ENCODE results near the gene DNAJC17. TPM values are rescaled to one million over a fixed set of nuclear protein-coding genes. Genes with fewer than 3 reads are reported as not detected.

The DNAJC17 gene
- total RNA-seq, 1 experiment from 2014 or later = 36.1 TPM

- no peaks in the 10 kb centered on the region for H3K9me2 ChIP-seq (ENCODE audit: insufficient read depth)
- H3K27me3 ChIP-seq (ENCODE audit: insufficient read depth, low read length) = no peaks in the 10 kb centered on the region
- peak overlapping the region; percentile 99 for H3K4me2 ChIP-seq (ENCODE audit: low read length)
- ChIA-PET POLR2A (interaction anchor here (0.9 to 2.4 kb wide), 4 partner anchors 8 to 59 kb away, joined by 3 to 13 read pairs (median 4); no protein-coding TSS in a partner anchor), RAD21 (ENCODE audit: low non-redundant PET in 1 of 2, low total read pairs in 2 of 2, uncharacterized antibody in 2 of 2, unreplicated experiment in 2 of 2) (interaction anchor here in 1 of 2 experiments (1.0 kb wide), 1 partner anchor 47 kb away, joined by 3 read pairs; no protein-coding TSS in a partner anchor), CTCF (interaction anchor here (0.6 to 5.2 kb wide), 6 partner anchors 11 to 83 kb away, joined by 3 to 61 read pairs (median 4); partner anchors contain the start of gene VPS18)
- intact Hi-C loops (cut with micrococcal nuclease) = loop anchor here (1.0 kb wide), 1 partner anchor 27 kb away; the partner anchor contains the start of gene RHOV
- peaks cover 34 to 45% of the 10 kb centered on the region in 2 experiments for H3K4me1 ChIP-seq (ENCODE audit: control insufficient read depth in 1 of 2, insufficient read depth in 2 of 2, low read length in 2 of 2)
- peak overlapping the region; percentile 6 to 95; a peak in 3 of 4 replicates for H3K4me3 ChIP-seq (replicated peaks in 1 of 2; ENCODE audit: low read depth in 1 of 2, low read length in 2 of 2)
- peak overlapping the region; percentile 77; the same call in 1 of the 2 replicates for H3K9ac ChIP-seq (ENCODE audit: low read length)
- ATAC-seq = peak; percentile 46
- no peak for DNase-seq (ENCODE audit: low read depth, low spot score)
- H3K36me3 ChIP-seq (ENCODE audit: control insufficient read depth in 1 of 2, insufficient read depth in 2 of 2, low read length in 2 of 2) = peaks cover 5 to 13% of the 10 kb centered on the region in 2 experiments; a peak in 3 of 4 replicates
- H2AFZ ChIP-seq (ENCODE audit: low read depth, low read length, poor library complexity, severe bottlenecking) = no peak overlapping the region
- no peaks in the 10 kb centered on the region; the same call in 1 of the 2 replicates for H4K20me1 ChIP-seq (ENCODE audit: insufficient read depth)
- H3K27ac ChIP-seq (ENCODE audit: low read depth, low read length) = peak overlapping the region; percentile 93
- peaks cover 77% of the 10 kb centered on the region for H3K79me2 ChIP-seq (ENCODE audit: insufficient read depth, low read length)
- H3K9me3 ChIP-seq (ENCODE audit: control insufficient read depth in 1 of 2, insufficient read depth in 1 of 2, low read depth in 1 of 2, low read length in 2 of 2) = no peaks in the 10 kb centered on the region
- no TSS peak for BruUV-seq (replicated peaks)
- TF ChIP-seq EZH2phosphoT487 (IDR thresholded peaks at IDR 0.05; ENCODE audit: borderline replicate concordance) = no peak
- 0 out of 2 replicates have a peak, but pooled peaks have one; percentile 15 for TF ChIP-seq POLR2AphosphoS5 (IDR thresholded peaks at IDR 0.05; ENCODE audit: low read depth, low read length)
Observed at GRCh38 chr15:40847223-40847961, 40.1 kb upstream of the DNAJC17 start.

GRCh38 chr15:40846841-40847222 lies 39.6 kb upstream of the DNAJC17 start:
- Histone ChIP-seq H3K9ac (ENCODE audit: low read length) (peak overlapping the region; percentile 77), H2AFZ (ENCODE audit: low read depth, low read length, poor library complexity, severe bottlenecking) (no peak overlapping the region), H3K4me2 (ENCODE audit: low read length) (peak overlapping the region; percentile 99), H3K27ac (ENCODE audit: low read depth, low read length) (peak overlapping the region; percentile 93), H3K79me2 (ENCODE audit: insufficient read depth, low read length) (peaks cover 72% of the 10 kb centered on the region), H4K20me1 (ENCODE audit: insufficient read depth) (no peaks in the 10 kb centered on the region; the same call in 1 of the 2 replicates), H3K9me2 (ENCODE audit: insufficient read depth) (no peaks in the 10 kb centered on the region), H3K4me1 (ENCODE audit: control insufficient read depth in 1 of 2, insufficient read depth in 2 of 2, low read length in 2 of 2) (peaks cover 34 to 45% of the 10 kb centered on the region in 2 experiments), H3K36me3 (ENCODE audit: control insufficient read depth in 1 of 2, insufficient read depth in 2 of 2, low read length in 2 of 2) (peaks cover 5 to 16% of the 10 kb centered on the region in 2 experiments; a peak in 3 of 4 replicates), H3K27me3 (ENCODE audit: insufficient read depth, low read length) (no peaks in the 10 kb centered on the region), H3K4me3 (replicated peaks in 1 of 2; ENCODE audit: low read depth in 1 of 2, low read length in 2 of 2) (peak overlapping the region; percentile 6 to 95; a peak in 3 of 4 replicates), H3K9me3 (ENCODE audit: control insufficient read depth in 1 of 2, insufficient read depth in 1 of 2, low read depth in 1 of 2, low read length in 2 of 2) (no peaks in the 10 kb centered on the region)
- RAD21 ChIA-PET (ENCODE audit: low non-redundant PET in 1 of 2, low total read pairs in 2 of 2, uncharacterized antibody in 2 of 2, unreplicated experiment in 2 of 2) = interaction anchor here in 1 of 2 experiments (1.0 kb wide), 1 partner anchor 47 kb away, joined by 3 read pairs; no protein-coding TSS in a partner anchor
- BruUV-seq (replicated peaks) = no TSS peak
- DNase-seq (ENCODE audit: low read depth, low spot score) (no peak), ATAC-seq (no peak)
- intact Hi-C loops (cut with micrococcal nuclease) = loop anchor here (1.0 kb wide), 1 partner anchor 27 kb away; the partner anchor contains the start of gene RHOV
- TF ChIP-seq ELF1 (IDR thresholded peaks at IDR 0.05; ENCODE audit: borderline replicate concordance, low read depth) = no peak
- TF ChIP-seq POLR2A (IDR thresholded peaks at IDR 0.05; ENCODE audit: borderline replicate concordance, extremely low read depth, insufficient read depth, insufficient read length) = no peak
- POLR2A ChIA-PET = interaction anchor here (0.9 to 2.4 kb wide), 4 partner anchors 8 to 59 kb away, joined by 3 to 13 read pairs (median 4); no protein-coding TSS in a partner anchor
- CTCF ChIA-PET = interaction anchor here (0.9 to 5.2 kb wide), 6 partner anchors 11 to 64 kb away, joined by 3 to 61 read pairs (median 4); partner anchors contain the start of gene VPS18

Data from HCT116 (cell line).